NT2/D1 (cell line): ENCODE data around the gene ABCA13.

Experiments
- SUZ12 ChIP-seq: IDR thresholded peaks from 2 replicates; pipeline ENCODE4 v1.6.1; 2011; ENCODE audit not compliant: insufficient read length, insufficient read depth; ENCODE audit errors: extremely low read depth
- YY1 ChIP-seq: IDR thresholded peaks from 2 replicates; pipeline ENCODE4 v1.6.1; 2011; ENCODE audit not compliant: insufficient read length, insufficient read depth

GRCh38 chr7:48621076-48621475 is 449.8 kb downstream of the ABCA13 start:
- no peak for TF ChIP-seq YY1
- TF ChIP-seq SUZ12 = no peak
